ENCODE measurements around the gene OSTC. TPM values are rescaled to one million over a fixed set of nuclear protein-coding genes. Genes with fewer than 3 reads are reported as not detected.
A peak's percentile ranks its signal among the peaks of the same experiment; 100 is the strongest.

OSTC gene
- total RNA-seq, 5 donors from 2014 or later (not counting 1 experiment from before 2014, with no cell fraction given), result 25.7 to 56.0 (median 51.1) TPM

DNA sequence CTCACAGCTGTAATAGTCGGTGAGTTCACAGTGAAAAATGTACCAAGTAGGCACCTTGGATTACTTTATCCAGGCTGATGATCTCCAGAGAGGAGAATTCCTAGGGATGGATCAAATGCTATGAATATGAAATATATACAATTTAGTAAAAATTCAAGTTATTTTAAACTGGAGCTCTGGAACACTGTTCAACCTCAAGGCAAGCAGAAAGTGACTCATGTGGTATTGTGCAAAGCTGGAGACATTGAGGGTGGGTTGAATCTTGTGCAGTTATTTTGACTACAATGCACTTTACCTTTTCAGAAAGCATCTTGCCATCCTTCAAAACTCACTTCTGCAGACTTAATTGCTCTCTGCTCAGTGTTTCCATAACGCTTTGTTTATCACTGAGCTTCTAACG is 43.4 kb downstream of the OSTC start:
- H3K27ac ChIP-seq (ENCODE audit: low read length), result no peak overlapping the region
- no peaks in the 10 kb centered on the region for H3K9me3 ChIP-seq
- DNase-seq (no peak), ATAC-seq (replicated peaks in 1 of 4) (no peak)
- no peak overlapping the region for H3K4me3 ChIP-seq (ENCODE audit: control insufficient read depth in 1 of 2, extremely low read depth in 1 of 2, low read length in 1 of 2)
- Mint-ChIP-seq H3K36me3 (no peaks in the 10 kb centered on the region), H3K4me1 (no peaks in the 10 kb centered on the region), H3K27ac (no peak overlapping the region), H3K27me3 (peaks cover 0 to 3% of the 10 kb centered on the region in 2 donors), H3K9me3 (no peaks in the 10 kb centered on the region), H3K4me3 (no peak overlapping the region)
- H3K36me3 ChIP-seq (ENCODE audit: control insufficient read depth in 2 of 2, extremely low read depth in 1 of 2, insufficient read depth in 1 of 2, low read length in 1 of 2), result no peaks in the 10 kb centered on the region
- WGBS (ENCODE audit: insufficient coverage), result 58% methylated on average over 3 of the region's 3 CpGs
- no peaks in the 10 kb centered on the region for H3K4me1 ChIP-seq (ENCODE audit: control insufficient read depth in 1 of 2, extremely low read depth in 1 of 2, insufficient read depth in 2 of 2, low read length in 2 of 2)
- no peaks in the 10 kb centered on the region for H3K27me3 ChIP-seq (replicated peaks in 1 of 2; ENCODE audit: control insufficient read depth in 2 of 2, extremely low read depth in 1 of 2, insufficient read depth in 2 of 2, low read length in 1 of 2)
- ChIA-PET CTCF (no interaction called here), POLR2A (no interaction called here)

DNA sequence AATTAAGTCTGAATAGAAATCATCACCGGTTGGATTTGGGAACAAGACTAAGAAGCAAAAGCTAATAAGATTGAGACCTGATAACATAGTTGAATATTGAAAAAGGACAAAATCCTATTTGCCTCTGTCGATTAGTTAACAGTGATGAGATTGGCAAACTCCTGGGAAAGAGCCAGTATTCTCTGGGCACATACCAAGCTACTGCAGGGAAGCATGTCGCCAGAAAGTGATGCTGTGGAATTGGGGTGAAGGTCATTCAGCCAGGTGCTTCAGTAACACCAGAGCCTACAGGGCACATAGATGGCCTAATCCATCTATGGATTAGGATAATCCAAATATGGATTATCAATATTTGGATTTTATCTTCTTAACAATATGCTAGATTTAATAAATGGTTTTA is 44.0 kb downstream of the OSTC start:
- no peak overlapping the region for H3K27ac Mint-ChIP-seq
- no peaks in the 10 kb centered on the region for H3K36me3 Mint-ChIP-seq
- ChIA-PET CTCF (no interaction called here), POLR2A (no interaction called here)
- Histone ChIP-seq H3K4me3 (ENCODE audit: control insufficient read depth in 1 of 2, extremely low read depth in 1 of 2, low read length in 1 of 2) (no peak overlapping the region), H3K27me3 (replicated peaks in 1 of 2; ENCODE audit: control insufficient read depth in 2 of 2, extremely low read depth in 1 of 2, insufficient read depth in 2 of 2, low read length in 1 of 2) (no peaks in the 10 kb centered on the region), H3K27ac (ENCODE audit: low read length) (no peak overlapping the region), H3K9me3 (no peaks in the 10 kb centered on the region), H3K36me3 (ENCODE audit: control insufficient read depth in 2 of 2, extremely low read depth in 1 of 2, insufficient read depth in 1 of 2, low read length in 1 of 2) (no peaks in the 10 kb centered on the region), H3K4me1 (ENCODE audit: control insufficient read depth in 1 of 2, extremely low read depth in 1 of 2, insufficient read depth in 2 of 2, low read length in 2 of 2) (no peaks in the 10 kb centered on the region)
- H3K9me3 Mint-ChIP-seq, result no peaks in the 10 kb centered on the region
- ATAC-seq (replicated peaks in 1 of 4), result no peak
- no peak for DNase-seq
- H3K4me3 Mint-ChIP-seq, result no peak overlapping the region
- peaks cover 0 to 3% of the 10 kb centered on the region in 2 donors for H3K27me3 Mint-ChIP-seq
- WGBS (ENCODE audit: insufficient coverage), result 84% methylated on average over 3 of the region's 3 CpGs
- no peaks in the 10 kb centered on the region for H3K4me1 Mint-ChIP-seq

DNA sequence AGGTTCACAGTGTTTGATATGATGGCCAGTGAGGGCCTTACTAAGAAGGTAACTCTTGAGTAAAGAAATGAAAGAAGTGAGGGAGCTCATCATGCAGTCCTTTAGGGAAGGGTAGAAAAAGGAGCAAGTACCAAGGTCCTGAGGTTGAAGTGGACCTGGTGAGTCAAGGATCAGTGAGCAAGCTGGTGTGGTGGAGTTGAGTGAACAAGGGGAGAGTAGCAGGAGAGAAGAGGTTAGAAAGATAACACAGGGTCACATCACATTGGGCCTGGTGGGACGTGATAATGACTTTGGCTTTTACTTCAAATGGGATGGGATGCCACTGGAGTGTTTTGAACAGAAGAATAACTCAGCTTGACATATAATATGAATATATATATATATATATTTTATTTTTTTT is 44.7 kb downstream of the OSTC start:
- Histone ChIP-seq H3K4me3 (ENCODE audit: control insufficient read depth in 1 of 2, extremely low read depth in 1 of 2, low read length in 1 of 2) (no peak overlapping the region), H3K4me1 (ENCODE audit: control insufficient read depth in 1 of 2, extremely low read depth in 1 of 2, insufficient read depth in 2 of 2, low read length in 2 of 2) (no peaks in the 10 kb centered on the region), H3K9me3 (no peaks in the 10 kb centered on the region), H3K36me3 (ENCODE audit: control insufficient read depth in 2 of 2, extremely low read depth in 1 of 2, insufficient read depth in 1 of 2, low read length in 1 of 2) (no peaks in the 10 kb centered on the region), H3K27ac (ENCODE audit: low read length) (no peak overlapping the region), H3K27me3 (replicated peaks in 1 of 2; ENCODE audit: control insufficient read depth in 2 of 2, extremely low read depth in 1 of 2, insufficient read depth in 2 of 2, low read length in 1 of 2) (no peaks in the 10 kb centered on the region)
- Mint-ChIP-seq H3K4me3 (no peak overlapping the region), H3K27me3 (peaks cover 0 to 3% of the 10 kb centered on the region in 2 donors), H3K9me3 (no peaks in the 10 kb centered on the region), H3K4me1 (peaks cover 0 to under 1% (median 0%) of the 10 kb centered on the region in 3 donors), H3K36me3 (no peaks in the 10 kb centered on the region), H3K27ac (no peak overlapping the region)
- DNase-seq, result no peak
- ChIA-PET POLR2A (no interaction called here), CTCF (no interaction called here)
- WGBS (ENCODE audit: insufficient coverage), result no CpG with 5 or more reads among the region's 1 CpG
- ATAC-seq (replicated peaks in 1 of 4), result no peak

DNA sequence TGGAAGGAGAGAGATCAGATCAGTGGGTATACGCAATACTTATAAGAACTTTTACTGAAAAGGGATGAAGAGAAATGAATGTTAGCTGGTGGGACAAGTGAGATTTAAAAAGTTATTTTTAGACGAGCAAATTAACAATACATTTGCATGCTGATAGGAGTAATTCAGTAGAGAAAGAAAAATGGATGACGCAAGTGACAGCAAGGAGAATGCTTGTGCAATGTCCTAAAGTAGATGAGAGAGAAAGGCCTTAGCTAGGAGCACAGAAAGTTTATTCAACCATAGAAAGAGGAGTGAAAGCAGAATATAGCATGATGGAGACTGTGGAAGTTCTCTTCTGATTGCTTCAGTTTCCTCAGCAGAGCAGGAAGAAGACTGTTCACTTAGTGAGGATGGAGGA is 45.8 kb downstream of the OSTC start:
- H3K9me3 Mint-ChIP-seq, result no peaks in the 10 kb centered on the region
- no peak for DNase-seq
- POLR2A ChIA-PET, result no interaction called here
- H3K4me1 Mint-ChIP-seq, result peaks cover 0 to 11% (median 10%) of the 10 kb centered on the region in 3 donors
- H3K9me3 ChIP-seq, result no peaks in the 10 kb centered on the region
- ATAC-seq (replicated peaks in 1 of 4), result no peak
- no peak overlapping the region for H3K27ac Mint-ChIP-seq
- 91% methylated on average over 3 of the region's 3 CpGs for WGBS (ENCODE audit: insufficient coverage)
- no peaks in the 10 kb centered on the region for H3K36me3 Mint-ChIP-seq
- H3K27ac ChIP-seq (ENCODE audit: low read length), result no peak overlapping the region
- no peaks in the 10 kb centered on the region for H3K36me3 ChIP-seq (ENCODE audit: control insufficient read depth in 2 of 2, extremely low read depth in 1 of 2, insufficient read depth in 1 of 2, low read length in 1 of 2)
- CTCF ChIA-PET, result no interaction called here
- H3K27me3 ChIP-seq (replicated peaks in 1 of 2; ENCODE audit: control insufficient read depth in 2 of 2, extremely low read depth in 1 of 2, insufficient read depth in 2 of 2, low read length in 1 of 2), result no peaks in the 10 kb centered on the region
- H3K4me3 ChIP-seq (ENCODE audit: control insufficient read depth in 1 of 2, extremely low read depth in 1 of 2, low read length in 1 of 2), result no peak overlapping the region
- no peak overlapping the region for H3K4me3 Mint-ChIP-seq
- H3K4me1 ChIP-seq (ENCODE audit: control insufficient read depth in 1 of 2, extremely low read depth in 1 of 2, insufficient read depth in 2 of 2, low read length in 2 of 2), result peaks cover 0 to 6% of the 10 kb centered on the region in 2 experiments
- H3K27me3 Mint-ChIP-seq, result peaks cover 0 to 3% of the 10 kb centered on the region in 2 donors

DNA sequence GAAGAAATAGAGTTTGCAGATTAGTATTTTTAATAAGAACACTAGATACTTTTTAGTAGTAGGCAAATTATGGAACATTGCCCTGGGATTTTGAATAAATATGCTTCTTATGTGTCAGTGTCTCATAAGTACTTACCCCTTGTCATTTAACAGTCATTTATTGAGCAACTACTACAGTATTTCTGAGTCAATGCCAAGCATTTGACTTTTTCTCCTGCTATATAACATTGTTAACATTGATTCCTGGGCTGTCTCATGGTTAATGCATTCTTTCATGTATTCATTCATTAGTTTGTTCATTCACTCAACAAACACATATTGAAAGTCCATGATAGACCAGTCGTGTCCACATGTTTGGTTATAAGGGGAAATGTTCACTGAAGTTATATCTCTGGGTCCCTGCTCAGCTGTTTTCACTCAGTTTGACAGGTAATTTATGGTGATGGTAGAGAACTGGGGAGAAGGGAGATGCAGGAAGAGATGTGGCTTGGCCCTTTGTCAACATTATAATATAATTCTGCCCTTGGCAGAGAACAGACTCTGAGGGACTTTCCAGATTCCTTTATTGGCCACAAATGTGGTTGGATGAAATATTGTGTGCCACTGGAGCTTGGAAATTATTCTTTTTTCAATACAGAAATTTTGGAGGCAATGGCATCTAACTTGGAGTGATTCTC is 49.8 kb downstream of the OSTC start:
- Histone ChIP-seq H3K27me3 (replicated peaks in 1 of 2; ENCODE audit: control insufficient read depth in 2 of 2, extremely low read depth in 1 of 2, insufficient read depth in 2 of 2, low read length in 1 of 2) (no peaks in the 10 kb centered on the region), H3K36me3 (ENCODE audit: control insufficient read depth in 2 of 2, extremely low read depth in 1 of 2, insufficient read depth in 1 of 2, low read length in 1 of 2) (no peaks in the 10 kb centered on the region), H3K9me3 (no peaks in the 10 kb centered on the region), H3K27ac (ENCODE audit: low read length) (no peak overlapping the region), H3K4me1 (ENCODE audit: control insufficient read depth in 1 of 2, extremely low read depth in 1 of 2, insufficient read depth in 2 of 2, low read length in 2 of 2) (peaks cover 5 to 20% of the 10 kb centered on the region in 2 experiments), H3K4me3 (ENCODE audit: control insufficient read depth in 1 of 2, extremely low read depth in 1 of 2, low read length in 1 of 2) (no peak overlapping the region)
- WGBS (ENCODE audit: insufficient coverage), result no CpG with 5 or more reads among the region's 1 CpG
- POLR2A ChIA-PET, result no interaction called here
- CTCF ChIA-PET, result no interaction called here
- peaks cover 19 to 31% (median 30%) of the 10 kb centered on the region in 3 donors for H3K4me1 Mint-ChIP-seq
- H3K27ac Mint-ChIP-seq, result no peak overlapping the region
- DNase-seq (no peak), ATAC-seq (replicated peaks in 1 of 4) (no peak)
- H3K36me3 Mint-ChIP-seq, result no peaks in the 10 kb centered on the region
- H3K27me3 Mint-ChIP-seq, result peaks cover 0 to 3% of the 10 kb centered on the region in 2 donors
- H3K9me3 Mint-ChIP-seq, result no peaks in the 10 kb centered on the region
- no peak overlapping the region for H3K4me3 Mint-ChIP-seq

DNA sequence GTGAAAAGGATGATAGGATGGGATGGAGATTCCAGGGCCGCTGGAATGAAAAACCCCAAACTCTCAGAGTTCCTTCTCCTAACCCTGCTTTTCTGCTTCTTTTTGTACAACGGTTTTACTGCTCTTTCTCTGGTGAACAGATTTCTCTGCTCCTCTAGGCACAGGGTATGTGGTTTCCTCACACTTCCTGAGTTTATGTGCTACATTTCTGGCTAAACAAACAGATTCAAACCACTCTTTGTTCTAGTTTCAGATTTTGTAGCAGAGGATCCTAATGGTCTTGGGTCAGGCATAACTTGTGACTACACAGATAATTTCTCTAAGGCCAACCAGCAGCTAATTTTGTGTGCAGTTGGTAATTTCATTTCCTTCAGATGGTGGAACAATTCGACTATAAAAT is 52.6 kb downstream of the OSTC start:
- no peak overlapping the region for H3K27ac ChIP-seq (ENCODE audit: low read length)
- CTCF ChIA-PET, result no interaction called here

More for the DNA sequence above, 52.6 kb downstream of the OSTC start:
- Mint-ChIP-seq H3K27ac (peak overlapping the region; percentile 16 to 81), H3K36me3 (no peaks in the 10 kb centered on the region), H3K4me3 (peak overlapping the region in 2 of 3 donors; percentile 10 to 26), H3K9me3 (no peaks in the 10 kb centered on the region), H3K27me3 (peaks cover 0 to 3% of the 10 kb centered on the region in 2 donors), H3K4me1 (peaks cover 19 to 31% (median 30%) of the 10 kb centered on the region in 3 donors)
- WGBS (ENCODE audit: insufficient coverage), result no CpG with 5 or more reads among the region's 3 CpGs
- Histone ChIP-seq H3K4me3 (ENCODE audit: control insufficient read depth in 1 of 2, extremely low read depth in 1 of 2, low read length in 1 of 2) (peak overlapping the region in 1 of 2 donors; percentile 29), H3K27me3 (replicated peaks in 1 of 2; ENCODE audit: control insufficient read depth in 2 of 2, extremely low read depth in 1 of 2, insufficient read depth in 2 of 2, low read length in 1 of 2) (no peaks in the 10 kb centered on the region), H3K9me3 (no peaks in the 10 kb centered on the region), H3K36me3 (ENCODE audit: control insufficient read depth in 2 of 2, extremely low read depth in 1 of 2, insufficient read depth in 1 of 2, low read length in 1 of 2) (no peaks in the 10 kb centered on the region), H3K4me1 (ENCODE audit: control insufficient read depth in 1 of 2, extremely low read depth in 1 of 2, insufficient read depth in 2 of 2, low read length in 2 of 2) (peaks cover 5 to 20% of the 10 kb centered on the region in 2 experiments)
- ATAC-seq (replicated peaks in 1 of 4) (peak in 2 of 4 experiments; percentile 47 to 55), DNase-seq (peak in 1 of 35 experiments; percentile 18)
- POLR2A ChIA-PET, result no interaction called here

All from T-cell (primary cell).